Measurements from ENCODE around the gene PTGR2.
"Not testable (repeated sequence)": the region's sequence is repeated elsewhere in the genome, so short reads cannot be mapped to it uniquely, and the experiment has no call there.

Gene PTGR2

DNA sequence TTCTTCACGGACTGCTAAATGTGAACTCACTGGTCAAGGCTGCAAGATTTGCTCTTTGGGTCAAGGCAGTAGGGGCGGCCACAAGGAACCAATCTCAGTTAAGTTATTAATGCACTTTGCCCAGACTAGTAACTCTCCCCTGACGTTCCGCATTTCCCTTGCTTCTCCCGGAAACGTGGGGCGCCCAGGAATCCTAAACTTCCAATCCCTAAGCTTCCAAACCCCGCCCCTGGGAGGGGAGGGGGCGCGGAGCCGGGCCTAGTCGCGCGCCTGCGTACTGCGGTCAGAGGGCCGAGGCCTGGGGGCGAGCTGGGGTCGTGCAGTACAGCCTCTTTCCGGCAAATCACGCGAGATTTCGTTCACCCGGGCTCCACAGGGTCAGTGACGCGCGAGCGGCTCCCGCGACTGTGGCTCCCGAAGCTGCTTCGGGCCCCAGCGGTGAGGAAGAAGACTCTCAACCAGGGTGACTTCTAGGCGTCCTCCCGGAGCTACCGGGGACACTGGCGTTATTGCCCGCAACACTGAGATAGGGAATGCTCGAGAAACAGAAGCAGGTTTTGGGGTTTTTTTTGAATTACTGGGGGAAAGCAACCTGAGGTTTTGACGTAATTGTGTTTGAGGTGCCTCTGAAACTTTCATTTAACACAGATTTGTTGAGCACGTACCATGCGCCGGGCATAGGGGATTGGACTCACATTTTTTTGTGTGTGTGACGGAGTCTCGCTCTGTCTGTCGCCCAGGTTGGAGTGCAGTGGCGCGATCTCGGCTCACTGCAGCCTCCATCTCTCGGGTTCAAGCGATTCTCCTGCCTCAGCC, at the start of gene PTGR2:
Gene PTGR2 (plus strand): TSS at position 265 of the 816 bp plus-strand sequence. CDS start 7,032 bp downstream, outside the sequence.
- peak; percentile 94 for DNase-seq (ENCODE audit: low read depth)

DNA sequence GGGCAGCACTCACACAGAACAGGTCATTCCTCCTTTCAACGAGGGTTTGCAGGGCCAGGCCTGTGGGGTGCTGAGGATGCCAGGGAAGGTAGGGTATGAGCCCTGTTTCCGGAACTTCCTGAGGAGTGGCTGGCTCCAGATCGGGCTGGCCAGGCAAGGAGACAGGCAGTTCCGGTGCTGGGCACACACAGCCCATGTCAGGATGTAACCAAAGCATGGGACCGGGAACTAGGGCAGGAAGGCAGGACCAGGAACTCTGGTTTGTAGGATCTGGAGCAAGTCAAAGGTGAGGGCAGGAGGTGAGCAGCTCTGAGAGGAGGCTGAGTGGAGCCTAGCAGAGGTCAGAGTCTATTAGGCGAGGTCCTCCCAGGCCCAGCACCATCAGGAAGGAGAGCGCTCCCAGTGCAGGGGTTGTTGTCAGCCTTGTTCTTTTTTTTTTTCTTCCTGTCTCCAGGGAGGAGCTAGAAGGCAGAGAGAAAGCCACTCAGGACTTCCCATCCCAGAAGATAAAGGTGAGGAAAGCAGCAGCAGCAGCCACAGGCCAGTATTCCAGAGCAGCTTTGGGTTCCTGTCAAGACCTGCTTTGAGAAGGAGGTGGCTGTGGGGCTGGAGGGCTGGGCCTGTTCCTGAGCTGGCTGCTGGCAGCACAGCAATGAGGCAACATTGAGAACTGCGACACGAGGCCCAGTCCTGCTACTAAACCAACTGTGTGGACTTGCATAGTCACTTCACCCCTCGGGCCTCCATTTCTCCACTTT, 49.0 kb upstream of the PTGR2 start:
- DNase-seq (ENCODE audit: low read depth): no peak

DNA sequence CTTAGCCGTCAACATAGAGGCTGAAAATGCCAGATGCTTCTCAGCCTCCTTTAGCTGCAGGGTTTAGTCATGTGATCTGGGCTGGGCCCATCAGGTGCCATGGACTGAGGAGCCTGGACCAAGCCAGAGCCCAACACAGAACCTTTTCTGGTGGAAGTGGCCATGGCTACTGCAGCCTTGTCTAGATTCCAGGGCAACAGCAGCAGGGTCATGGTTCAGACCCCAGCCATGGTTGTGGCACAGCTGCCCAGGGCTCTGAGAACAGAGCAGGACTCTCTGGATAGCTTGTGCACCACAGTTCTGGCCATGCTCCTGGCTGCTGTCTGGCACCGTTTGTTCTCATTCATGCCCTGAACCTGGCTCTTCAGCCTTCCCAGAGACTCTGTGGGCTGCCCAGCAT, 47.0 kb upstream of the PTGR2 start:
- DNase-seq (ENCODE audit: low read depth): no peak

DNA sequence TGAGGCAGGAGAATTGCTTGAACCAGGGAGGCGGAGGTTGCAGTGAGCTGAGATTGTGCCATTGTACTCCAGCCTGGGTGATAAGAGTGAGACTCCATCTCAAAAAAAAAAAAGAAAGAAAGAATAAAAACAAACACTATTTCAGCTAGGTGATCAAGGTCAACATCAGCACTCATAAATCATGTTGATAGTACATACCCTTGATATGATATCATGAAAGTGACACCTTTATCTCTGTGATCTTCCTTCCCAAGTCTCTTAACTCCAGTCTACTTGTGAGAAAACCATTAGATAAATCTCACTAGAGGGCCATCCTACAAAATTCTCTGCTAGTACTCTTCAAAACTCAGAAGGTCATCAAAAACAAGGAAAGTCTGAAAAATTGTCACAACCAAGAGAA, 44.2 kb upstream of the PTGR2 start:
- DNase-seq (ENCODE audit: low read depth): no peak

DNA sequence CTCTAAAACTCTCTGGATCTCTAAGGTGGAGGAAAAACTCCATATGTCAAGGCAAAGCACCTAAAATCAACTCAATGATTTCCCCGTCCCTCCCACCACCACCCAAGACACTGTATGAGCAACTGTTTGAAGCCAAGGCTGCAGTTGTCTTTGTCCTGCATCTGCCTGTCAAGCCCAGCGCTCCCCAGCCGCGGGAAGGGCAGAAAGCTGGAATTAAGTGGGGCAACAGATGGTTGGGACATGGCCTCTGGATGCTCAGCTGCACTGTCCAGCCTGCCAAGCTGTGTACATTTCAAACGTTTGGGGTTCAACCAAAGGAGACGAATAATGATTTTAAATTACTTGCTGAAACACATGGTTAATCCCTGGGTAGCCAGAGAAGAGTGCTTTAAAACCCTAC, 42.2 kb upstream of the PTGR2 start:
- DNase-seq (ENCODE audit: low read depth): no peak

DNA sequence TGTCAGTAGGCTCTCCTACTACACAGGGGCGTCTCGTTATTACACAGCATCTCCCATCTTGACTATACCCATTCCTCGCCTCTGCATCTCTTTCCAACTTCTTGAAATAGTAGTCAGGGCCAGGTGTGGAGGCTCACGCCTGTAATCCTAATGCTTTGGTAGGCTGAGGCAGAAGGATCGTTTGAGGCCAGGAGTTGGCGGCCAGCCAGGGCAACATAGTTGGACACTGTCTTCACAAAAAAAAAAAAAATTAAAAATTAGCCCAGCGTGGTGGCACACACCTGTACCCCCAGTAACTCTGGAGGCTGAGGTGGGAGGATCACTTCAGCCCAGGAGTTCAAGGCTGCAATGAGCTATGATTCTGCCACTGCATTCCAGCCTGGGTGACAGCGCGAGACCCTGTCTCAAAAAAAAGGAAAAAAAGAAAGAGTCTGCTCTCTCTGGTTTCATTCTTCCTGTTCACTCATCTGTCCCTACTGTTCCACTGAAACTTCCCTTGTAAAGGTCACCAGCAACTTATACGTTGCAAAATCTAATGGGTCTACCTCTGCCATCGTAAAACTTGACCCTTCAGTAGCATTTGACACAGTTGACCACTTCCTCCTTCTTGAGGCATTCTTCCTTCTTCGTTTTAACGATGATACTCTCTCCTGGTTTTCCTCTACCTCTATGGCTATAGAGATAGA, 41.0 kb upstream of the PTGR2 start:
- DNase-seq (ENCODE audit: low read depth): no peak

DNA sequence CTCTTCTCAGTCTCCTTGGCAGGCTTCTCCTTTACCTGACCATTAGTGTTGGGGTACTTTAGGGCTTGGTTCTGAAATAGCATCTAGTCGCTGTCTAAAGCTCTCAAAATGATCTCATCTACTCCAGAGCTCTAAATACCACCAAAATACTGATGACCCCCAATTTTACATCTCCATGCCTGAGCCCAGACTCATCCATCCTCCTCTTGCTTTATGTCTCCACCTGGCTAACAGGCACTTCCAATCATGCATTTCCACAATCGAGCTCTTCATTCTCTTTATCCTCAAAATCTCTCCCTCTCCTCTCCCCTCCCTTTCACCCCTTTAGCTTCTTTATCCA, 40.5 kb upstream of the PTGR2 start:
- no peak for DNase-seq (ENCODE audit: low read depth)

DNA sequence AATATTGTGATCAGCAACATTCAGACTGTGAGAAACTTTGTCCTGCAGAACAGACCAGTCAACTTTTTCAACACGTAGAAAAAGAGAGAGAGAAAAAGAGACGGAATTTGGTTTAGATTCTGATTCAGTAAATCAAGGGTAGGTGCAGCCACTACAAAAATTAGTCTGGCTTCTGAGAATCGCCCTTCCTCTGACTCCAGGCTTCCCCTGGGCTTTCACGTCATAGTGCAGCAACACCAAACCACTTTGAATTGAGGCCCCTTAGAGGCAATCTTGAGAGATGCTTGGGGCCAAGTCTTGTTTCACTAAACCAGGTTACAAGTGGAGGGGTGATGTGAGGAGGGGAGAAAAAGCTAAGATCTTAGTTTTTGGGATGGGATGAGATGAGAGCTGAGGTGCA, 37.5 kb upstream of the PTGR2 start:
- no peak for DNase-seq (ENCODE audit: low read depth)

DNA sequence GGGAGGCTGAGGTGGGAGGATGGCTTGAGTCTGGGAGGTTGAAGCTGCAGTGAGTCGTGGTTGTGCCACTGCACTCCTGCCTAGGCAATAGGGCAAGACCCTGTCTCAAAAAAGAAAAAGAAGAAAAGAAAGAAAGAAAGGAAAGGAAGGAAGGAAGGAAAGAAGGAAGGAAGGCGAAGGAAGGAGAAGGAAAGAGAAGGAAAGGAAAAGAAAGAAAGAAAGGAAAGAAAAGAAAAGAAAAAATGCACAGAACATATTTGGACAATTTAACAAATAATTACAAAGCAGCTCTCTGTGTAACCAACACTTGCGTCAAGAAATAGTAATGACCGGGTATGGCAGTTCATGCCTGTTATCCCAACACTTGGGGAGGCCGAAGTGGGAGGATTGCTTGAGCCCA, 35.8 kb upstream of the PTGR2 start:
- DNase-seq (ENCODE audit: low read depth): no peak

DNA sequence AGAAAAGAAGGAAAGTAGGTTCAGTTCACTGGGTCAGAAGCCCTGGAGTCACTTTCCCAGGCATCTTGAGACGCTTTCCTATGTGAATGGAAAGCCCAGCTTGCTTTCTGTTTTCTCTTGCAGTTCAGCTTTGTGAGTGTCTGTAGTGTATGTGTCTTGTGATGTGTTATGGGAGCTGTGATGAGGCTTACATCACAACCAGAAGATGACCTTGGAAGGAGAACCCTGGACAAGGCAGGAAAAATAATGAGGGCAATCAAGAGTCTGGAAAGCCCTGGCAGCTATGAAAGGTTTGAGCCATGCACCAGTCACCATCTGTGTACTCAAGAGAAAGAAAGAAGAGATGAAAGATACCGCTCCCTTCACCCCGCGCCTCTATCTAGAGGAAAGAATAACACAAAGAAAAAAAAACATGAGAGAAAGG, 35.2 kb upstream of the PTGR2 start:
- peak; percentile 25 for DNase-seq (ENCODE audit: low read depth)

DNA sequence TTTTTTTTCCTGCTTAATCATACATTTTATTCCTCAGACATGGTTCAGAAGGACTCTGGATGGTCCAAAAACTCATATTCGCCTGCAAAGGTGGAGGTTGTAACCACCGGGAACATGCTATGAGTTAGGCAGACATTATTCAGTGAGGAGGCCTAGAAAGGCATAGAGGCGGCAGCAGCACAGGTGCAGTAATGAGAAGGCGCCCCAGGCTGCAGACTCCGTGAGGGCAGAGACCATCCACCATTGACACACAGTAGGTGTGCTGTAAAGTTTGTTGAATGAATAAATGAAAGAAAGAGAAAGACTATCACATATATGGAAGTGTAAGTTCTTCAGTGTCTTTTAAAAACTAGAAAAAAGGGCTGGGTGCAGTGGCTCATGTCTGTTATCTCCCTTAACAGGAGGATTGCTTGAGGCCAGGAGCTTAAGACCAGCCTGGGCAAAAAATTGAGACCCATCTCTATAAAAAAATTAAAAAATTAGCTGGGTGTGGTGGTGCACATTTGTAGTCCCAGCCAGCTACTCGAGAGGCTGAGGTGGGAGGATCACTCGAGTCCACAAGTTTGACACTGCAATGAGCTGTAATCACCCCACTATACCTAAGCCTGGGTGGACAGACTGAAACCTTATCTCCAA, 34.5 kb upstream of the PTGR2 start:
- no peak for DNase-seq (ENCODE audit: low read depth)

DNA sequence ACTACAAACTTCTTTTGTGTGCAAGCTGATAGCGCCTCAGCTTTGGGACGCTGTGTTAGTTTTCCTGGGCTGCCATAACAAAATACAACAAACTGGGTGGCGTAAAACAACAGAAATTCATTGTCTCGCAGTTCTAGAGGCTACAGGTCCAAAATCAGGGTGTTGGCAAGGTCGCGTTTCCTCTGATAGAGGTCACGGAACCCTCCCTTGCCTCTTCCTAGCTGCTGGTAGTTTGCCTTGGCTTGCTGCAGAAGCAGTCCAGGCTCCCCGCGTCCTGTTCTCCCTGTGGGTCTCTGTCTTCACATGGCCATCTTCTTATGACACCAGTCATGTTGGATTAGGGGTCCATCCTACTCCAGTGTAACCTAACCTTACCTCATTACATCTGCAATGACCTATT, 32.8 kb upstream of the PTGR2 start:
- DNase-seq (ENCODE audit: low read depth): no peak

DNA sequence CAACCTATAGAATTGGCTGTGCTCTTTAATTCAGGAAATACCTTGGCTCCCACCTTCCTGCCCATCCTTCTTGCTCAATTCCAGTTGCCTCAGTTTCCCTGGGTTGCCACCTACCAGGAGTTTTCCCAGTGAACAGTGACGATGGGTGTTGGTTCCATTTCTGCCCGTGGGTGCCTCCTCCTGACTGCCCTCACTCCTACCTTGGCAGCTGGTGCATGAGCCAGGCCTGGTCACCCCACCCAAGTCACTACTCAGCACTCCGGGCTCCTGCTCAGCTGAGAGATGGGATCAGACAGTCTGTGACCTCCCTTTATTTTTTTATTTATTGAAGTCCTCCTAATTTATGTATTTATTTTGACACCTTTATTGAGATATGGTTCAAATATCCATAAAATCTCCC, 31.0 kb upstream of the PTGR2 start:
- DNase-seq (ENCODE audit: low read depth): no peak

DNA sequence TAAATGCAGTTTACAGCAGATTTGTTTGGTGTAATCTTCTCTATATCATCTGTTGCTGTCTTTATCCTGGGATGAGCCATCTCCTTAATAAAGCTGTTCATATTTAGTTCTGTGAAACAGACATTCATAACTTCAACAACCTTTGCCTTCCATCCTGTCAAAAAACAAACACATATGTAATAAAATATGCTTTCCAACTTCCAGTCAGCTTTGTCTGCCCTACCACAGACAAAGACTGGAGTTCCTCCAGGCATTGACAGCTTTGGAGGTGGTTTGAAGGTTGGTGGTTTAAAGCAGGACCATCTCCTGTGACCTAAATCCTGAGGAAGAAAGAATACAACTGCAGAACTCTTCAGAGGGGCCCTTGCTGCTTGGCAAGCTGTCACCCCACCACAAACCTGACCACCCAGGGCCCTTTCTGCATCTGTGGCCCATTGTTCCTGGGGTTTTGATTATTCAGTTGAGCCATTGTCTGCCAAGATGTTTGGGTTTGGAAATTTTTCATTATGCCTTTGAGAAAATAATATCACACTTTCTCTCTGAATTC, 28.2 kb upstream of the PTGR2 start:
- DNase-seq (ENCODE audit: low read depth): no peak

DNA sequence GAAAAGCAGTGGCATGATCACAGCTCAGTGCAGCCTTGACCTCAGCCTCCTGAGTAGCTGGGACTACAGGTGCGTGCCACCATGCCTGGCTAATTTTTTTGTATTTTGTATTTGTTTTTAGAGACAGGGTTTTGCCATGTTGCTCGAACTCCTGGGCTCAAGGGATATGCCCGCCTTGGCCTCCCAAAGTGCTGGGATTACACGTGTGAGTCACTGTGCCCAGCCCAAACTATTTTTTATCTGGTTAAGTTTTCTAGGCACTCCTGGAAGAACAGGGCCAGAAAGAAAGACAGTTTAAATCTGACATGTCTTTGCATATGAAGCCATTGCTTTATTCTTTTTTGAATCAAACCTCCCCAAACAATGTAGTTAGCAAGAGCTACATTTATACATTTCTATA, 27.5 kb upstream of the PTGR2 start:
- DNase-seq (ENCODE audit: low read depth): no peak

DNA sequence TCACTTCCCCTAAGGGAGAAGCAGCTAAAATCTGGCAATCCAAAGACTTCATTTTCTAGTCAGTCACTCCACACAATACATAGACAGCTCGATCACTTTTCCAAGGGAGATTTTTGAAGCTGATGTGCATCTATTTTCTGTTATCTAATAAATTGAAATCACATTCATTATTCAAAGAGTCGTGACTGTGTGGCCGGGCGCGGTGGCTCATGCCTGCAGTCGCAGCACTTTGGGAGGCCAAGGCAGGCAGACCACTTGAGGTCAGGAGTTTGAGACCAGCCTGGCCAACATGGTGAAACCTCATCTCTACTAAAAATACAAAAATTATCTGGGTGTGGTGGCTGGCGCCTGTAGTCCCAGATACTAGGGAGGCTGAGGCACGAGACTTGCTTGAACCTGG, 27.1 kb upstream of the PTGR2 start:
- DNase-seq (ENCODE audit: low read depth): no peak

DNA sequence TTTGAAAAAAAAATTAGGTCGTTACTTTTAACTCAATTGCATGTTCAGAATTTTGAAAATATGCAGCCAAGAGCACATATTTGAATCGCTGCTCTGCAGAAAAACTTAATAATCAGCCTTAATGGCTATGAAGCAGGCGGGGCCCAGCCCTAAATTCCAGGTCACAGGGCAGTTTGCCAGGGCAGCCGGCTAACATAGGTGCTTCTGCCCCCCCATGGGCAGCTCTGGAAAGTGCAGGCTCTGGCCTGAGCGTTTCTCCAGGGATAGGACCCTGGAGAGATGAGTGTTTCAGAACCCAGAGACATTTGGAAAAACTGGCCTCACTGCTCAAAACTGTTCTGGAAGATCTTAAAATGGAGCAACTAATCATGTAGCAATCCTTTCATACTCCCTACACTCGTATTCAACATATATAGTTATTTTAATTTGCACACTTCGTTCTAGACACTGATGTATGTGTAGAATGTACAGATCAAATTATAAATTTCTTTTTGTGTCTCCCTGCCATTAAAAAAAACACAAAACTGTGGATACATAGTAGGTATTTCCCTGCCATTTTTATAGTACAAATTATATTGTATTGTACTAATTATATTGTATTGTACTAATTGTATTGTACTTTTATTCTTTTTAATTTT, 26.0 kb upstream of the PTGR2 start:
- peak; percentile 87 for DNase-seq (ENCODE audit: low read depth)

DNA sequence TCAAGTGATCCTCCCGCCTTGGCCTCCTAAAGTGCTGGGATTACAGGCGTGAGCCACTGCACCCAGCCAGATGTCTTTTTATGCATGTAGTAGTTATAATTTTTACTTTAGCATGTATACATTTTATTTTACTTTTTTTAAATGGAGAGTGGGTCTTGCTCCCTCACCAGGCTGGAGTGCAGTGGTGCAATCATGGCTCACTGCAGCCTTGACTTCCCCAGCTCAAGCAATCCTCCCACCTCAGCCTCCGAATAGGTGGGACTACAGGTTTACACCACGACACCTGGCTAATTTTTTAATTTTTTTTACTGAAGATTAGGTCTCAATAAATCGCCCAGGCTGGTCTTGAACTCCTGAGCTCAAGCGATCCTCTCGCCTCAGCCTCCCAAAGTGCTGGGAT, 24.4 kb upstream of the PTGR2 start:
- DNase-seq (ENCODE audit: low read depth): not testable (repeated sequence)

DNA sequence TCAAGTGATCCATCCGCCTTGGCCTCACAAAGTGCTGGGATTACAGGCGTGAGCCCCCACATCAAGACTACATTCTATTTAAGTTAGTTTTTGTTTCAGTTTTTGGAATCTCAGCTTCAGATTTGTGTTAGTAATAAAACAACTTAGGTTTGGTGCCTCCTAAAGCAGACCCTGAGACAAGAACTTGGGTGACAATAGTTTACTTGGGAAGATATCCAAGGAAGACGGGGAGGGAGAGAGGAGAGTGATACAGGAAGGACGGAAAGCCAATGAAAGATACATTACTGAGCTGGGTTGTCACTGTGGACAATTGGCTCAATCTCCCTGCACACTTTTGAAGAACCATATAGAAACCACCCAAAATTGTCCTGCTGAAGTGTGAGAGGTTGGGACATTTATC, 22.6 kb upstream of the PTGR2 start:
- no peak for DNase-seq (ENCODE audit: low read depth)

DNA sequence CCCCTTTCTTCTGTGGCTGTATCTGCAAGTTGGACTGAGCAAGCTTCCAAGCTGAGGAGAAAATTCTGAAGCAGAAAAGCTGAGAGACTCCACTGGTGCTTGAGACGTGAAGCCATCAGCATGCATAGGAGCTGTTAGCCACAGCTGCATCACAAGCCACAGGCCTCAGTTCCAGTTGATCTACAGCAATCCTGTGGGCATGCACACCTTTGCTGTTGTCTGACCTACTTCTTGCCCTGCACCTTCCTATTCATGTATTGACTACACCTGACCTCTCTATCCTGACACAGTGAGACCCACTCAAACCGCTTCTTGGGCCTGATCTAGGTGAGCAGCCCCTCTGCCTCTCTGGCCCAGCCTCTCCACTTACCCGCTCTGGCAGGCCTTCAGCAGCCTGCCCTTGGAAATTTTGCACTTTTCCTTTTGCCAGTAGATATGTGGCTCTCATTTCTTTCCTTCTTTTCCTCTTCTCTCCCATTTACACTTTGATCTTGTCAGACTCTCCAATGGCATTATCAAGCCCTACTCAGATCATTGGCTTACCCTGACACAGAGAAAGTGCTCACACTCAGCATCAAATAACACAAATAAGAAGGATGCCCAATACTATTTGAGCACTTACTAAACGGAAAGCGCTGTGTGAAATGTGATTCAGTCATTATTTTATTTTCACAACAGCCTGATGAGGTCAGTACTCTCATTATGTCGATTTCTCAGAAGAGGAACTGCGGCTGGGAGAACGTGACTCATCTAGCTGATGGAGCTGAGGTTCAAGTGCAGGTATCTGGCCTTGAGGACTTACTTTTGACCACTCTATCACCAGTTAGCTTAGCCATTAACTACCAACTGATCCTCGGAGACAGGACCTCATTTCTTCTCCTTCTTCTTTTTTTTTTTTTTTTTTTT, 21.9 kb upstream of the PTGR2 start:
- DNase-seq (ENCODE audit: low read depth): peak; percentile 74

DNA sequence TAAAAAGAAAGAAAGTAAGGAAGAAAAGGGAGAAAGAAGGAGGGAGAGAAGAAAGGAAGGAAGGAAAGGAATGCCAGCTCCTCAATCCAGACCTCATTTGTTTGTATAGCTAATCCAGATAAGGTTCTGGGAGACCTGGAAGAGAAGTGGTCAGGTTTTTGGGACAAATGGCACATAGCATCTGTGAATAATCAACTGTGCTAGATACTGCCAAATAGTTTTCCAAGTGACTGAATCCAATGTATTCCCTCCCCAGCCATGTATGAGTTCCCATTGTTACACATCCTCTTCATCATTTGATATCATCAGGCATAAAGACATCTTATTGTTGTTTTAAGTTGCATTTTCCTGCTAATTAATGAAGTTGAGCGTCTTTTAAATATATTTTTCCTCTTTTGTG, 18.6 kb upstream of the PTGR2 start:
- DNase-seq (ENCODE audit: low read depth): no peak

Measured in stromal cell of bone marrow (primary cell).